Measurements from ENCODE around the gene NPAS4. TPM values are rescaled to one million over a fixed set of nuclear protein-coding genes. Genes with fewer than 3 reads are reported as not detected.

NPAS4 gene
- total RNA-seq, 2 donors from 2014 or later: not detected

DNA sequence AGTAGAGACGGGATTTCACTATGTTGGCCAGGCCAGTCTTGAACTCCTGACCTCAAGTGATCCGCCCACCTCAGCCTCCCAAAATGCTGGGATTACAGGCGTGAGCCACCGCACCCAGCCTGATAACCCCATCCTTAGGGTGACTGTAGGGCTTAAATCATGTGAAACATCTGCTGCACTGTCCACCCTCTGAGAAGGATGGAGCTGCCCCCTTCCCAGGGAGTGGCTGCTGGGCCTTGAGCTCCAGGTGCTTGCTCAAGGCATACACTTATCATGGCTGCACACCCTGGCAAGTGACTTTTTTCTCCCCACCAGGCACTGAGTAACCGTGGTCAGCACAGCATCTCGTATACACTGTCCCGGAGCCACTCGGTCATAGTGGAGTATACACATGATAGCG lies 51.2 kb downstream of the NPAS4 start:
- intact Hi-C loops (cut with DNase I): no loop called here
- Histone ChIP-seq H3K4me3 (no peak overlapping the region), H3K27me3 (no peaks in the 10 kb centered on the region), H3K36me3 (replicated peaks in 1 of 2; ENCODE audit: insufficient read depth in 1 of 2, low read depth in 2 of 2) (no peaks in the 10 kb centered on the region), H3K9me3 (no peaks in the 10 kb centered on the region), H3K4me1 (peaks cover 10% of the 10 kb centered on the region), H3K27ac (no peak overlapping the region)
- DNase-seq: no peak
- WGBS, 2 donors: 91 to 93% methylated on average over 8 of the region's 9 CpGs
- TF ChIP-seq, protein P1, sequence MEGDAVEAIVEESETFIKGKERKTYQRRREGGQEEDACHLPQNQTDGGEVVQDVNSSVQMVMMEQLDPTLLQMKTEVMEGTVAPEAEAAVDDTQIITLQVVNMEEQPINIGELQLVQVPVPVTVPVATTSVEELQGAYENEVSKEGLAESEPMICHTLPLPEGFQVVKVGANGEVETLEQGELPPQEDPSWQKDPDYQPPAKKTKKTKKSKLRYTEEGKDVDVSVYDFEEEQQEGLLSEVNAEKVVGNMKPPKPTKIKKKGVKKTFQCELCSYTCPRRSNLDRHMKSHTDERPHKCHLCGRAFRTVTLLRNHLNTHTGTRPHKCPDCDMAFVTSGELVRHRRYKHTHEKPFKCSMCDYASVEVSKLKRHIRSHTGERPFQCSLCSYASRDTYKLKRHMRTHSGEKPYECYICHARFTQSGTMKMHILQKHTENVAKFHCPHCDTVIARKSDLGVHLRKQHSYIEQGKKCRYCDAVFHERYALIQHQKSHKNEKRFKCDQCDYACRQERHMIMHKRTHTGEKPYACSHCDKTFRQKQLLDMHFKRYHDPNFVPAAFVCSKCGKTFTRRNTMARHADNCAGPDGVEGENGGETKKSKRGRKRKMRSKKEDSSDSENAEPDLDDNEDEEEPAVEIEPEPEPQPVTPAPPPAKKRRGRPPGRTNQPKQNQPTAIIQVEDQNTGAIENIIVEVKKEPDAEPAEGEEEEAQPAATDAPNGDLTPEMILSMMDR (IDR thresholded peaks at IDR 0.05): no peak
- TF ChIP-seq POLR2A (IDR thresholded peaks at IDR 0.05): no peak
- ATAC-seq: no peak

DNA sequence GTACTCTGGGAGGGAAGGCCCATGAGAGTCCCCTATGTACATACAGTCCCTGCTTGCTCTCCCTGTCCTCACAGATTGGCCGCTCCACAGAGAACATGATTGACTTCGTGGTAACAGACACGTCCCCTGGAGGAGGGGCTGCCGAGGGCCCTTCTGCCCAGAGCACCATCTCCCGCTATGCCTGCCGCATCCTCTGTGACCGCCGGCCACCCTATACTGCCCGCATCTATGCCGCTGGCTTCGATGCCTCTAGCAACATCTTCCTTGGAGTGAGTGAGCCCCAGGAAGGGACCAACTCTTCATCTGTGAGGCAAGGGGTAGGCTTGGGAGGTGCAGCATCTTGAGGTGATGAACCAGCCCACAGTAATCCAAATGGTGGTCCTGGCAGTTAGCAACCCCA lies 52.3 kb downstream of the NPAS4 start:
- intact Hi-C loops (cut with DNase I): no loop called here
- DNase-seq: no peak
- no peak overlapping the region for H3K4me3 ChIP-seq
- H3K9me3 ChIP-seq: no peaks in the 10 kb centered on the region
- no peak overlapping the region for H3K27ac ChIP-seq
- 89 to 92% methylated on average over 11 of the region's 11 CpGs for WGBS, 2 donors
- no peak for TF ChIP-seq POLR2A (IDR thresholded peaks at IDR 0.05)
- TF ChIP-seq, protein P1 (IDR thresholded peaks at IDR 0.05): no peak
- H3K4me1 ChIP-seq: peaks cover under 1% of the 10 kb centered on the region
- no peak for ATAC-seq
- H3K36me3 ChIP-seq (replicated peaks in 1 of 2; ENCODE audit: insufficient read depth in 1 of 2, low read depth in 2 of 2): no peaks in the 10 kb centered on the region
- no peaks in the 10 kb centered on the region for H3K27me3 ChIP-seq

DNA sequence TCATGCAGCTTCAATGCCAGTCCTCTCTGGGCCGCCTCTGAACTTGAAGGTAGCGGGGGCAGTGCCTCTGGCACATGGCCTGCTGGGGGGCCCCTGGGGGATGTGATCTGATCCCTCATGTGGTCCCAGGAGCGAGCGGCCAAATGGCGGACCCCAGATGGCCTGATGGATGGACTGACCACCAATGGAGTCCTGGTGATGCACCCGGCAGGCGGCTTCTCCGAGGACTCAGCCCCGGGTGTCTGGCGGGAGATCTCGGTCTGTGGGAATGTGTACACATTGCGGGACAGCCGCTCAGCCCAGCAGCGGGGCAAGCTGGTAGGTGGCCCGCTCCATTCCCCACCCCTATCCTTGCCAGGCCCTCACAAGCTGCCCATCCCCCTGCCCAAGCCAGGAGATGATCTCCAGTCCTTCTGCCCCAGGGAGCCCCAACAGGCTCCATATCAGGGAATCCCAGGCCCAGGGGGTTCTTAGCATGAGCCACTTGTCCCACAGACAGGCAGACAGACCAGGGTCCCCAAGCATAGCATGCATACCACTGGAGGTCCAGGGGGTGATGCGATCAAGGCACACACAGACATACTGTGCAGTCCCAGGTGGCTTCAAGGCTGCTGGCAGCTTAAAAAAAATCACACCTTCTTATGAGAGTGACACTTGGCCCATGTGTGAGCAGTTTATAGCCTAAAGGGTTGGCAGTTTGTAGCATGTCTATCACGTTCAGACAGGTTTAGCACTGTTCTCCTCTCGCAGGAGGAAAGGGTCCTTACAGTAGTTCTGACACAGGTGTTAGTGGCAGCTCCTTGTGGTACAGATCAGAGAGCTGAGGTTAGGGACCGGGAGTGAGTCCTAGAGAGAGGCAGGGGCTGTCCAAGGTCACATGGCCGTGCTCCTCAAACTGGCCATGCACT lies 53.0 kb downstream of the NPAS4 start:
- intact Hi-C loops (cut with DNase I): no loop called here
- H3K36me3 ChIP-seq (replicated peaks in 1 of 2; ENCODE audit: insufficient read depth in 1 of 2, low read depth in 2 of 2): no peaks in the 10 kb centered on the region
- 81 to 85% methylated on average over 5 to 20 of the region's 20 CpGs for WGBS, 2 donors

DNA sequence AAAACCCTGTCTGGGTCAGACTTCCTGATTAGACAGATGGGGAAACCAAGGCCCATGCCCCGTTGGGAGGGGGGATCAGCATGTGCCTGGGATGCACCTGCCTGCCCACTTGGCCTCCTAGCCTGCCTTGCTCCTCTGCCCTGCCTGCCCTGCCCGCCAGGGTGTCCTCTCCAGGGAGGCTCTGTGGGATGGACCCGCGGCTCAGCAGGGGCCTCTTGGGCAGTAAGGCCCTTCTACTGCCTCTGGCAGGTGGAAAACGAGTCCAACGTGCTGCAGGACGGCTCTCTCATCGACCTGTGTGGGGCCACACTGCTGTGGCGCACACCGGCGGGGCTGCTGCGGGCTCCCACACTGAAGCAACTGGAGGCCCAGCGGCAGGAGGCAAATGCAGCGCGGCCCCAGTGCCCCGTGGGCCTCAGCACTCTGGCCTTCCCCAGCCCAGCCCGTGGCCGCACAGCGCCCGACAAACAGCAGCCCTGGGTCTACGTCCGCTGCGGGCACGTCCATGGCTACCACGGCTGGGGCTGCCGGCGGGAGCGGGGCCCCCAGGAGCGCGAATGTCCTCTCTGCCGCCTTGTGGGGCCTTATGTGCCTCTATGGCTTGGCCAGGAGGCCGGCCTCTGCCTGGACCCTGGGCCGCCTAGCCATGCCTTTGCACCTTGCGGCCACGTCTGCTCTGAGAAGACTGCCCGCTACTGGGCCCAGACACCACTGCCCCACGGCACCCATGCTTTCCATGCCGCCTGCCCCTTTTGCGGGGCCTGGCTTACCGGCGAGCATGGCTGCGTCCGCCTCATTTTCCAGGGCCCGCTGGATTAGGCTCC lies 54.7 kb downstream of the NPAS4 start:
- WGBS, 2 donors: 40 to 89% methylated on average over 1 to 39 of the region's 44 CpGs
- ATAC-seq (no peak), DNase-seq (no peak)
- intact Hi-C loops (cut with DNase I): no loop called here
- no peak overlapping the region for H3K27ac ChIP-seq
- H3K27me3 ChIP-seq: no peaks in the 10 kb centered on the region
- H3K36me3 ChIP-seq (replicated peaks in 1 of 2; ENCODE audit: insufficient read depth in 1 of 2, low read depth in 2 of 2): no peaks in the 10 kb centered on the region
- TF ChIP-seq POLR2A (IDR thresholded peaks at IDR 0.05): no peak
- TF ChIP-seq, protein P1 (IDR thresholded peaks at IDR 0.05): no peak
- H3K4me1 ChIP-seq: peaks cover 8% of the 10 kb centered on the region
- H3K4me3 ChIP-seq: no peak overlapping the region
- no peaks in the 10 kb centered on the region for H3K9me3 ChIP-seq

More for the DNA sequence above, 53.0 kb downstream of the NPAS4 start:
- Histone ChIP-seq H3K4me3 (no peak overlapping the region), H3K27me3 (no peaks in the 10 kb centered on the region), H3K27ac (no peak overlapping the region), H3K4me1 (peaks cover 3% of the 10 kb centered on the region), H3K9me3 (no peaks in the 10 kb centered on the region)
- no peak for ATAC-seq
- no peak for TF ChIP-seq POLR2A (IDR thresholded peaks at IDR 0.05)
- TF ChIP-seq, protein P1 (IDR thresholded peaks at IDR 0.05): no peak
- DNase-seq: no peak

Small RNA genes lying within 50 kb of the gene (small RNA-seq; reads per million reads assigned to genes)
- gene RF00017: not detected
- gene RF00416: not detected
- not detected for gene RNU1-84P

Other genes starting within 250 kb of the NPAS4 start
- 10 to 100 TPM; 13.5 to 16.5 TPM for gene KLC2, start 163.3 kb upstream of the NPAS4 start, total RNA-seq
- gene RAB1B, start 152.4 kb upstream of the NPAS4 start, total RNA-seq: 10 to 100 TPM; 67.7 to 74.5 TPM
- 1 to 10 TPM; 3.6 to 4.6 TPM for gene CNIH2, start 142.9 kb upstream of the NPAS4 start, total RNA-seq
- 10 to 100 TPM; 63.6 to 91.6 TPM for gene YIF1A, start 131.9 kb upstream of the NPAS4 start, total RNA-seq
- gene TMEM151A, start 129.1 kb upstream of the NPAS4 start, total RNA-seq: 1 to 10 TPM; 1.6 to 2.1 TPM
- 10 to 100 TPM; 10.6 to 86.0 TPM for gene CD248, start 104.0 kb upstream of the NPAS4 start, total RNA-seq
- gene RIN1, start 84.6 kb upstream of the NPAS4 start, total RNA-seq: 10 to 100 TPM in 1 of 2 donors, under 1 TPM in 1; 0.99 to 11.4 TPM
- 10 to 100 TPM; 19.4 to 23.1 TPM for gene BRMS1, start 75.9 kb upstream of the NPAS4 start, total RNA-seq
- gene B4GAT1, start 73.4 kb upstream of the NPAS4 start, total RNA-seq: 10 to 100 TPM; 17.8 to 20.8 TPM
- 10 to 100 TPM in 1 of 2 donors, 1 to 10 TPM in 1; 5.4 to 14.2 TPM for gene SLC29A2, start 49.3 kb upstream of the NPAS4 start, total RNA-seq
- 10 to 100 TPM; 20.8 to 22.1 TPM for gene MRPL11, start 17.8 kb downstream of the NPAS4 start, total RNA-seq
- gene PELI3, start 45.9 kb downstream of the NPAS4 start, total RNA-seq: 10 to 100 TPM in 1 of 2 donors, 1 to 10 TPM in 1; 7.6 to 10.9 TPM
- 10 to 100 TPM; 15.8 to 52.4 TPM for gene DPP3, start 59.4 kb downstream of the NPAS4 start, total RNA-seq
- gene BBS1, start 89.6 kb downstream of the NPAS4 start, total RNA-seq: 10 to 100 TPM; 49.0 to 58.0 TPM
- 10 to 100 TPM; 15.8 to 22.3 TPM for gene ZDHHC24, start 125.0 kb downstream of the NPAS4 start, total RNA-seq
- not detected for gene ACTN3, start 125.9 kb downstream of the NPAS4 start, total RNA-seq
- 10 to 100 TPM; 55.8 to 61.3 TPM for gene CTSF, start 147.6 kb downstream of the NPAS4 start, total RNA-seq
- gene CCDC87, start 172.0 kb downstream of the NPAS4 start, total RNA-seq: under 1 TPM in 1 of 2 donors, not detected in 1; under 0.01 TPM
- gene CCS, start 172.2 kb downstream of the NPAS4 start, total RNA-seq: 10 to 100 TPM; 26.5 to 33.9 TPM
- gene RBM14, start 195.6 kb downstream of the NPAS4 start, total RNA-seq: 10 to 100 TPM; 29.8 to 37.6 TPM
- gene RBM4, start 217.7 kb downstream of the NPAS4 start, total RNA-seq: 10 to 100 TPM; 44.2 to 71.1 TPM